HCT116 (cell line): ENCODE results near the gene BBS9. TPM values are rescaled to one million over a fixed set of nuclear protein-coding genes. Genes with fewer than 3 reads are reported as not detected.

Source experiments
- ATAC-seq: fragments of 200-7000 bp; cut with Tn5 transposase; 2 replicates; pipeline ENCODE4 v1.9.1; 2020; ENCODE audit warnings: mild to moderate bottlenecking, moderate library complexity
- BruUV-seq: library from RNA; stranded (reverse); fragments of 400-500 nt; replicated peaks from 2 replicates; lab custom pipeline; 2021; lab: Mats Ljungman, UMichigan
- CTCF ChIA-PET: fragments of 300-600 bp; sonication (Branson Sonifier 250); formaldehyde crosslinking; loops from one replicate; lab custom pipeline; 2021; ENCODE audit warnings: antibody characterized with exemption; lab: Charles Lee
- POLR2A ChIA-PET: fragments of 300-600, 350-600 bp; sonication (Branson Sonifier 250); formaldehyde crosslinking; loops from one replicate; lab custom pipeline; 2021; ENCODE audit warnings: antibody characterized with exemption; lab: Charles Lee
- RAD21 ChIA-PET, 2 experiments: fragments of 300-600 bp; sonication (Branson Sonifier 250); formaldehyde crosslinking; loops; one replicate each; lab custom pipeline; 2023; ENCODE audit warnings: low total read pairs in 2 of 2; ENCODE audit not compliant: uncharacterized antibody in 2 of 2, unreplicated experiment in 2 of 2, low non-redundant PET in 1 of 2; lab: Charles Lee
- DNase-seq: peaks from one replicate; pipeline ENCODE4 v3.0.0-alpha.2; 2010; ENCODE audit warnings: low read depth, low spot score
- H2AFZ ChIP-seq: fragments of 200-600 bp; shearing (Covaris generic), sonication (generic); 2 replicates; pipeline ENCODE4 v1.6.1; 2017; ENCODE audit warnings: low read depth, mixed run types, mixed read lengths, antibody characterized with exemption, low read length; ENCODE audit not compliant: poor library complexity, severe bottlenecking
- H3K27ac ChIP-seq: 2 replicates; pipeline ENCODE4 v1.5.1; 2012; ENCODE audit warnings: low read depth, low read length
- H3K27me3 ChIP-seq: fragments of 200-600 bp; sonication (generic); 2 replicates; pipeline ENCODE4 v1.6.1; 2016; ENCODE audit warnings: mixed run types, low read length, mixed read lengths; ENCODE audit not compliant: insufficient read depth
- H3K36me3 ChIP-seq, 2 experiments: fragments of 200-500 bp in 1 of 2; fragments of 200-600 bp in 1 of 2; sonication (Bioruptor generic) in 1 of 2; sonication (generic) in 1 of 2; 2 replicates each; pipeline versions ENCODE4 v1.5.1 to v1.6.1; 2014 to 2016; ENCODE audit warnings: low read length in 2 of 2, inconsistent platforms in 1 of 2, mixed read lengths in 1 of 2, mixed run types in 1 of 2; ENCODE audit not compliant: insufficient read depth in 2 of 2, control insufficient read depth in 1 of 2
- H3K4me1 ChIP-seq, 2 experiments: fragments of 200-600 bp in 1 of 2; sonication (generic) in 1 of 2; 2 replicates each; pipeline versions ENCODE4 v1.5.1 to v1.6.1; 2012 to 2017; ENCODE audit warnings: low read length in 2 of 2, inconsistent platforms in 1 of 2, mild to moderate bottlenecking in 1 of 2, mixed read lengths in 1 of 2, mixed run types in 1 of 2, moderate library complexity in 1 of 2; ENCODE audit not compliant: insufficient read depth in 2 of 2, control insufficient read depth in 1 of 2
- H3K4me2 ChIP-seq: fragments of 200-600 bp; sonication (generic); 2 replicates; pipeline ENCODE4 v1.6.1; 2017; ENCODE audit warnings: mixed run types, low read length, mixed read lengths
- H3K4me3 ChIP-seq, 2 experiments: fragments of 200-600 bp in 1 of 2; sonication (generic) in 1 of 2; replicated peaks in 1 of 2; 2 replicates each; pipeline ENCODE4 v1.5.1; 2011 to 2016; ENCODE audit warnings: low read length in 2 of 2, control low read depth in 1 of 2, low read depth in 1 of 2, mild to moderate bottlenecking in 1 of 2, mixed read lengths in 1 of 2, mixed run types in 1 of 2
- H3K79me2 ChIP-seq: fragments of 200-600 bp; sonication (generic); 2 replicates; pipeline ENCODE4 v1.6.1; 2017; ENCODE audit warnings: mild to moderate bottlenecking, mixed run types, low read length, moderate library complexity, mixed read lengths; ENCODE audit not compliant: insufficient read depth
- H3K9ac ChIP-seq: fragments of 200-600 bp; sonication (generic); 2 replicates; pipeline ENCODE4 v1.6.1; 2016; ENCODE audit warnings: low read length, mixed read lengths
- H3K9me2 ChIP-seq: fragments of 200-600 bp; sonication (generic), shearing (Covaris generic); 2 replicates; pipeline ENCODE4 v1.6.1; 2017; ENCODE audit warnings: mixed run types, mild to moderate bottlenecking, moderate library complexity; ENCODE audit not compliant: insufficient read depth
- H3K9me3 ChIP-seq, 2 experiments: fragments of 200-500 bp in 1 of 2; fragments of 200-600 bp in 1 of 2; sonication (Bioruptor generic) in 1 of 2; sonication (generic) in 1 of 2; 2 replicates each; pipeline ENCODE4 v1.6.1; 2014 to 2017; ENCODE audit warnings: low read length in 2 of 2, mixed read lengths in 2 of 2, inconsistent platforms in 1 of 2, low read depth in 1 of 2, mild to moderate bottlenecking in 1 of 2, mixed run types in 1 of 2, moderate library complexity in 1 of 2; ENCODE audit not compliant: control insufficient read depth in 1 of 2, insufficient read depth in 1 of 2
- H4K20me1 ChIP-seq: fragments of 200-600 bp; sonication (generic), shearing (Covaris generic); 2 replicates; pipeline ENCODE4 v1.6.1; 2017; ENCODE audit warnings: mixed run types, mild to moderate bottlenecking, moderate library complexity; ENCODE audit not compliant: insufficient read depth
- CBX3 ChIP-seq: IDR thresholded peaks from 2 replicates; pipeline ENCODE4 v1.6.1; 2012; ENCODE audit warnings: low read depth
- CTCF ChIP-seq, 3 experiments: fragments of 200-600 bp in 1 of 3; sonication (generic) in 1 of 3; IDR thresholded peaks in 2 of 3; conservative IDR thresholded peaks in 1 of 3; 2 replicates each; pipeline ENCODE4 v1.5.1; 2012 to 2017; ENCODE audit warnings: low read depth in 2 of 3, low read length in 2 of 3, antibody characterized with exemption in 1 of 3, borderline replicate concordance in 1 of 3, control low read depth in 1 of 3, mild to moderate bottlenecking in 1 of 3, mixed read lengths in 1 of 3, mixed run types in 1 of 3, moderate library complexity in 1 of 3; ENCODE audit not compliant: insufficient read depth in 1 of 3
- ELF1 ChIP-seq: IDR thresholded peaks from 2 replicates; pipeline ENCODE4 v1.6.1; 2012; ENCODE audit warnings: low read depth, borderline replicate concordance
- EZH2phosphoT487 ChIP-seq: fragments of 200-600 bp; IDR thresholded peaks from 2 replicates; pipeline ENCODE4 v1.6.1; 2018; ENCODE audit warnings: antibody characterized with exemption, borderline replicate concordance
- MAX ChIP-seq: IDR thresholded peaks from 2 replicates; pipeline ENCODE4 v1.6.1; 2012
- POLR2AphosphoS5 ChIP-seq: IDR thresholded peaks from 2 replicates; pipeline ENCODE4 v1.6.1; 2011; ENCODE audit warnings: mild to moderate bottlenecking, low read depth, low read length, moderate library complexity
- RAD21 ChIP-seq: IDR thresholded peaks from 2 replicates; pipeline ENCODE4 v1.6.1; 2012; ENCODE audit warnings: low read depth, mild to moderate bottlenecking
- REST ChIP-seq: IDR thresholded peaks from 2 replicates; pipeline ENCODE4 v1.6.1; 2012; ENCODE audit warnings: low read depth
- SIN3A ChIP-seq: IDR thresholded peaks from 2 replicates; pipeline ENCODE4 v1.6.1; 2012; ENCODE audit warnings: low read depth
- intact Hi-C: fragments of 100-400 bp; cut with micrococcal nuclease; formaldehyde crosslinking; loops from 2 replicates; pipeline ENCODE4 v1.10.0; 2022
- total RNA-seq: library from RNA; stranded (reverse); gene quantifications from one replicate; pipeline ENCODE4 v1.2.1, GENCODE V29; 2021; ENCODE audit not compliant: unreplicated experiment

Gene BBS9
- total RNA-seq, 1 experiment from 2014 or later = 7.1 TPM

GRCh38 chr7:33101906-33102305 is 27.5 kb upstream of the BBS9 start (continued):
- no peak for TF ChIP-seq POLR2AphosphoS5
- TF ChIP-seq, all 23 proteins: peak for 0

GRCh38 chr7:33107136-33108066 is 22.0 kb upstream of the BBS9 start:
- H3K9ac ChIP-seq = peak overlapping the region; percentile 80
- BruUV-seq = no TSS peak

More at GRCh38 chr7:33107136-33108066, 22.0 kb upstream of the BBS9 start:
- intact Hi-C loops = loop anchor here (1.0 to 10.0 kb wide), 8 partner anchors 45 to 603 kb away; partner anchors contain the start of genes KBTBD2 and NT5C3A
- Histone ChIP-seq H3K27ac (no peak overlapping the region; the same call in 1 of the 2 replicates), H3K4me1 (peaks cover 4 to 24% of the 10 kb centered on the region in 2 experiments; a peak in 3 of 4 replicates), H3K79me2 (peaks cover 67% of the 10 kb centered on the region), H2AFZ (no peak overlapping the region), H4K20me1 (peaks cover 8% of the 10 kb centered on the region; the same call in 1 of the 2 replicates), H3K9me3 (no peaks in the 10 kb centered on the region), H3K4me3 (peak overlapping the region; percentile 79 to 90), H3K36me3 (peaks cover 6 to 7% of the 10 kb centered on the region in 2 experiments; a peak in 1 of 4 replicates), H3K9me2 (no peaks in the 10 kb centered on the region), H3K4me2 (peak overlapping the region; percentile 94), H3K27me3 (no peaks in the 10 kb centered on the region)
- CTCF ChIA-PET = interaction anchor here (0.7 to 3.8 kb wide), 13 partner anchors 45 to 616 kb away, joined by 3 to 28 read pairs (median 4); partner anchors contain the start of genes FKBP9 and NT5C3A
- TF ChIP-seq EZH2phosphoT487 (no peak), SIN3A (no peak), RAD21 (peak; percentile 64), CBX3 (0 out of 2 replicates have a peak, but pooled peaks have one; percentile 9), CTCF (IDR thresholded peaks at IDR 0.05 in 2 of 3, conservative IDR thresholded peaks at IDR 0.05 in 1 of 3; ENCODE audit: borderline replicate concordance in 1 of 3, insufficient read depth in 1 of 3, low read depth in 2 of 3, low read length in 2 of 3) (peak in 2 of 3 experiments; percentile 52 to 80; a peak in 3 of 6 replicates), REST (no peak), ELF1 (no peak), POLR2AphosphoS5 (no peak), MAX (no peak)
- ATAC-seq = peak; percentile 21
- POLR2A ChIA-PET = no interaction called here
- RAD21 ChIA-PET = interaction anchor here (1.4 to 1.8 kb wide), 2 partner anchors 10 to 261 kb away, joined by 3 read pairs; no protein-coding TSS in a partner anchor
- DNase-seq = no peak
